GM18868 (cell line): ENCODE results near the gene ATF7IP2.
"Not testable (repeated sequence)": the region's sequence is repeated elsewhere in the genome, so short reads cannot be mapped to it uniquely, and the experiment has no call there.

Source experiments
- ATAC-seq: cut with Tn5 transposase; IDR thresholded peaks from one replicate; pipeline ENCODE4 v1.9.1; 2021; ENCODE audit warnings: mild to moderate bottlenecking, moderate library complexity; ENCODE audit not compliant: unreplicated experiment

The ATF7IP2 gene, protein sequence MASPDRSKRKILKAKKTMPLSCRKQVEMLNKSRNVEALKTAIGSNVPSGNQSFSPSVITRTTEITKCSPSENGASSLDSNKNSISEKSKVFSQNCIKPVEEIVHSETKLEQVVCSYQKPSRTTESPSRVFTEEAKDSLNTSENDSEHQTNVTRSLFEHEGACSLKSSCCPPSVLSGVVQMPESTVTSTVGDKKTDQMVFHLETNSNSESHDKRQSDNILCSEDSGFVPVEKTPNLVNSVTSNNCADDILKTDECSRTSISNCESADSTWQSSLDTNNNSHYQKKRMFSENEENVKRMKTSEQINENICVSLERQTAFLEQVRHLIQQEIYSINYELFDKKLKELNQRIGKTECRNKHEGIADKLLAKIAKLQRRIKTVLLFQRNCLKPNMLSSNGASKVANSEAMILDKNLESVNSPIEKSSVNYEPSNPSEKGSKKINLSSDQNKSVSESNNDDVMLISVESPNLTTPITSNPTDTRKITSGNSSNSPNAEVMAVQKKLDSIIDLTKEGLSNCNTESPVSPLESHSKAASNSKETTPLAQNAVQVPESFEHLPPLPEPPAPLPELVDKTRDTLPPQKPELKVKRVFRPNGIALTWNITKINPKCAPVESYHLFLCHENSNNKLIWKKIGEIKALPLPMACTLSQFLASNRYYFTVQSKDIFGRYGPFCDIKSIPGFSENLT

DNA sequence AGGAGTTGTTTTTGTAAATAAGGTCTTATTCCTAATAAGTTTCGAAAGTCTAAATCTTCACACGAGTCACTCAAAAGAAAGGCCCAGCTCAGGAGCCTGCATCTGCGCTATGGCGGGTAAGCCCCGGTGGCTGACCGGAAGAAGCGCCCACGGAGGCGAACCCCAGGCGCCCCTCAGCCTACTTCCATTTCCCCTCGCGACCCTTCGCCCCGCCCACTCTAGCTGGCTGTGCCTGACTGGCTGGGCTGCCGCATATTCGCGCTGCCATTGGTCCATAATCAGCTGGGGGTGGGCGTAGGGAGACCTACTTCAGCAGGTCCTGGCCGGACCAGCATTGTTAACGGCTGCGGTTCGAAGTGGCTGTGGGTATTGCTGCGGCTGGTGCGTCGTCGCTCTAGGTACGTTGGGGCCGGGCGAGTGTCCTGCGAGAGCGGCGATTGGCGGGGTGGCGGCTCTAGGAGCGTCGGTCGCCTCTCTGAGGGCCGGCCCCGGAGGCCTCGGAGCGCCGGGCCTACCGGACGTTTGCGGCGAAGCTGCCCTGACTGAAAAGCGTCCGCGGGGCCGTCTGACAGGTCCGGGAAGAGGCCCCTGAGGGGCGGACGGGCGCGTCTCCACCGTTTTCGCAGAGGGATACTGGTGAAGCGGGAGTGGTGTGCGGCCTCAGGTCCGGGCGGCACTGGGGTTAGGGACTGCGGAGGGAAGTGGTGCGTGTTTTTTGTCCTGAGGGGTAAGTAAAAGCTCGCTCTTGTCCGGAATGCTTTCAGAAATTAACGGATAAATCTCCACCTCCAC, at the start of gene ATF7IP2:
Gene ATF7IP2, plus strand, starts transcription at position 337 of the 792 bp plus-strand sequence. CDS start 44,560 bp downstream, outside the sequence.
- ATAC-seq = peak; percentile 94

DNA sequence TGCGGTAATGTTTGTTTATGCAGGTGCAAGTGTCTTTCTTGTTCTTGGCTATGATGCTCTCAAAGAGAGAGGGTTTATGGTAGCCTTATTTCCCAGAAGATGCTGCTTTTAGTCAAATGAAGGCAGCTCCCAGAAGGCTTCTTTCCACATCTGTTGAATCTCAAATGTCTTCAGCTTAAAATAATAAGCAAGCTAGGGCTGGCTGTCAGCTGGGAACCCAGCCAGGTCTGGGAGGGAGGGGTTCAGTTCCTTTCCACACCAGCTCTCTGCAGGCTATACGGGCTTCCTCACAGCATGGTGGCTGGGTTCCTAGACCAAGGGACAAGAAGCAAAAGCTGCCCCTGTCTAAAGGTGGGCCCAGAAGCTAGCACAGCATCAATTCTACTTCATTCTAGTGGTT, 47.4 kb upstream of the ATF7IP2 start:
- ATAC-seq = no peak

DNA sequence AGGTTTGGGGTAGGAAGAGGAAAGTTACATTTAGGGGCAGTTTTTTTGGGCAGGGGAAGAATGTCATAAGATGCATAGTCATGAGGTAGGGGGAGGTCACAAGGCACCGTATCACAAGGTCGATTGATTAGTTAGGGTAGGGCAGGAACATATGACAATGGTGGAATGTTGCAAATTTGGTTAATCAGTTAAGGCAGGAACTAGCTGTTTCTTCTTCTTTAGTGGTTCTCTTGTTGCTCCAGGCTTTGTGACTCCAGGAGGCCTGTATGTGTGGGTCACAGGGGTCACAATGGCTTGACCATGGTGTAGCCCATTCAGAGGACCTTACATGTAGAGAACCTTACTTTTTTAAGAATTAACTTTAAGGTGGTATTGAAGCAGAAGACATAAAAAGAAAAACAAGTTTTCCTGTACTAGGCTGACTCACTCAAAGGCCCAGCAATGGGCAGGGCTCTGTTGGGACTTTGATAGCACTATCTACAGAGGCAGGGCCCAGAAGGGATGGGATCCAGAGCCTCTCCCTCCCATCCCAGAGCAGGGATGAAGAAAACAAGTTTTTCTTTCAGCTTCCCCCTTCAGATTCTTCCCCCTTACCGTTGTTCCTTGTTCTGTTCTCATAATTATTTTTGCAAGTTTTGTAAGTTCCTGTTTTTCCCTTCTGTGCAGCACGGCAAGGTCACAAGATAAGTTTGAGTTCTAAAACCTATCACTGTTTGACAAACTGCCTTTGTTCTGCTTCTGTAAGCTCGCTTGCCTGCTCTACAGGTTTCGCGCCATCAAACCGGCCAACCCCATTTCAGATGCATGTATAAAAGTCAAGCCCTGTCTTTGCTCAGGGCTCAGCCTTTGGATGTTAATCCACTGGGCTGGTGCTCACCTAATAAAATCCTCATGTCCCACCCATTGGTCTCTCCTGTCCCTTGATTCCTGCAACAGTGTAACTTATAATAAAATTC, 45.8 kb upstream of the ATF7IP2 start:
- no peak for ATAC-seq

DNA sequence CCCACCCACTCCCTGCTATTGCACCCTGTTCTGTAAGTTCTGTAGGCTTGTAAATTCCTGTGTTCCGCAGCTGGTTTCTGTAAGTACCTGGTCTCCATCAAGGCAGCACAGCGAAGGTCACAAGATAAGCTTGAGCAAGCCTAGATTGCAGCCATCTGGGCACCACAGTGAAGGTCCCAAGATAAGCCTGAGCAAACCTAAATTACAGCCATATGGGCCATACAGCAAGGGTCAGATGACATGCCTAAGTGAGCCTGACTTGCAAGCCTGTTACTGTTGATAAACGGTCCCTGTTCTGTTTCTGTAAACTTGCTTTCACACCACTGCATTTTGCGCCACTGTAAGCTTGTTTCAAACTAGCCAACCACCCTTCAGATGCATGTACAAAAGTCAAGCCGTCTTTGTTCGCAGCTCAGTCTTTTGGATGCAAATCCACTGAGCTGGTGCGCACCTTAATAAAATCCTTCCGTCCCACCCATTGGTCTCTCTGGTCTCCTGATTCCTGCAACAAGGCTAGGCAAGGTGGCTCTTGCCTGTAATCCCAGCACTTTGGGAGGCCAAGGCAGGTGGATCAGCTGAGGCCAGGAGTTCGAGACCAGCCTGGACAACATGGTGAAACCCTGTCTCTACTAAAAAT, 42.6 kb upstream of the ATF7IP2 start:
- no peak for ATAC-seq

DNA sequence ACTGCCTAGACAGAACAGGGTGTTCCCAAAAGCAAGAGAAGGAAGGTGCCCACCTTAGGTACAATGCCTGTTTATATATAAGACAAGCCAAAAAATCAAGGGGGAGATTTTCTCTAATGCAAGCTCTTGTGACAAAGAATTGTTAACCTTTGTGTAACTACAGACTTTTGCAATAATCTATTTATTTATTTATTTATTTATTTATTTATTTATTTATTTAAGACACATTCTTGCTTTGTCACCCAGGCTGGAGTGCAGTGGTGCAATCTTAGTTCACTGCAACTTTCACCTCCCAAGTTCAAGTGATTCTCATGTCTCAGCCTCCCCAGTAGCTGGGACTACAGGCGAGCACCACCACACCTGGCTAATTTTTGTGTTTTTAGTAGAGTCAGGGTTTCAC, 41.2 kb upstream of the ATF7IP2 start:
- not testable (repeated sequence) for ATAC-seq

DNA sequence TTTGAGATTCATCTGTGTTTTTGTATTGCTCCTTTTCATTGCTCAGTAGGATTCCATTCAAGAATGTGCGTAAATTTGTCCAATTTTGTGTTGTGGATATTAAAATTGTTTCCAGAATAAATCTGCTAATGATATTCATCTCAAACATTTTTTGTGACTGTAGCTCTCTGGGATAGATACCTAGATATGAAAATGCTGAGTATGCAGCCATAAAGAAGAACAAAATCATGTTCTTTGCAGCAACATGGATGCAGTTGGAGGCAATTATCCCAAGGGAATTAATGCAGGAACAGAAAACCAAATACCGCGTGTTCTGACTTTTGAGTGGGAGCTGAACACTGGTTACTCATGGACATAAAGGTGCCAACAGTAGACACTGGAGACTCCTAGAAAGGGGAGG, 40.2 kb upstream of the ATF7IP2 start:
- ATAC-seq = no peak

DNA sequence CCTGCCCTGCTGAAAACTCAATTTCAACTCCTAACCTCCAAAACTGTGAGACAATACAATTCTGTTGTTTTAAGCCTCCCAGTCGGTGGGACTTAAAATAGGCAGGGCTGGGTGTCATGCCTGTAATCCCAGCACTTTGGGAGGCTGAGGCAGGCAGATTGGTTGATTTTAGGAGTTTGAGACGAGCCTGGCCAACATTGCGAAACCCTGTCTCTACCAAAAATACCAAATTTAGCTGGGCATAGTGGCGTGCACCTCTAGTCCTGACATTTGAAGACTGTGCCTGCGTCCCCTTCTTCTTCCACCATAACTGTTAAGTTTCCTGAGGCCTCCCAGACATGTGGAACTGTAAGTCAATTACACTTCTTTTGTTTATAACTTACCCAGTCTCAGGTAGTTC, 36.0 kb upstream of the ATF7IP2 start:
- ATAC-seq = no peak

DNA sequence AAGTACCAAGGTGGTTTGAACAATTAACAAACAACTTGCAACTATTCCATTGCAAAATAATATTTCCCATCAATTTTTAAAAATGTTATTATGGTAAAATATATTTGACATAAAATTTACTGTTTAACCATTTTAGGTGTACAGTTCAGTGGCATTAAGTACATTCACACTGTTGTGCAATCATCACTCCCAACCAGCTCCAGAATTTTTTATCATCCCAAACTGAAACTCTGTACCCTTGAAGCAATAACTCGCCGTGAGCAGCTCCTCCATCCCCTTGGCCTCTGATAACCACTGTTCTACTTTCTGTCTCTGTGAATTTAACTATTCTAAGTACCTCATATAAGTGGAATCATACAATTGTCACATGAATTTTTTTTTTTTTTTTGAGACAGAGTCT, 33.6 kb upstream of the ATF7IP2 start:
- ATAC-seq = no peak

DNA sequence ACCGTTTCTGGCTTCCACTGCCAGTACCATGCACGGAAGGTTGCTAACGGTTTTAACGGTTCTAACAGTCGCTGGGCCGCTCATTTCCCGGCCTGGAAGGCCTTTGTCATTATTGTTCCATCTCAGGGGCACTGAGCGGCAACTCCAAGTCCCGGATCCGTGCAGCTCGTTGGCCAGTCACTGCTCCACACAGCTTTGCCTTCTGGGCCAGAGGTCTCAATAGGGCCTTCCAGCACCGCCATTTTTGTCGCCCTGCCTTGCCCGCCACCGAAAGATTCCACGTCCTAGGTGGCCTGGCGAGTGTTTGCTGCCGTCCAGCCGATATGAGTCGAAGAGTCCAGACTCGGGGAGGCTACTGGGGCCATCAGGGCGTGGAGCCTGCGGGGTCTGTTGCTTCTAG, 30.3 kb upstream of the ATF7IP2 start:
- no peak for ATAC-seq

DNA sequence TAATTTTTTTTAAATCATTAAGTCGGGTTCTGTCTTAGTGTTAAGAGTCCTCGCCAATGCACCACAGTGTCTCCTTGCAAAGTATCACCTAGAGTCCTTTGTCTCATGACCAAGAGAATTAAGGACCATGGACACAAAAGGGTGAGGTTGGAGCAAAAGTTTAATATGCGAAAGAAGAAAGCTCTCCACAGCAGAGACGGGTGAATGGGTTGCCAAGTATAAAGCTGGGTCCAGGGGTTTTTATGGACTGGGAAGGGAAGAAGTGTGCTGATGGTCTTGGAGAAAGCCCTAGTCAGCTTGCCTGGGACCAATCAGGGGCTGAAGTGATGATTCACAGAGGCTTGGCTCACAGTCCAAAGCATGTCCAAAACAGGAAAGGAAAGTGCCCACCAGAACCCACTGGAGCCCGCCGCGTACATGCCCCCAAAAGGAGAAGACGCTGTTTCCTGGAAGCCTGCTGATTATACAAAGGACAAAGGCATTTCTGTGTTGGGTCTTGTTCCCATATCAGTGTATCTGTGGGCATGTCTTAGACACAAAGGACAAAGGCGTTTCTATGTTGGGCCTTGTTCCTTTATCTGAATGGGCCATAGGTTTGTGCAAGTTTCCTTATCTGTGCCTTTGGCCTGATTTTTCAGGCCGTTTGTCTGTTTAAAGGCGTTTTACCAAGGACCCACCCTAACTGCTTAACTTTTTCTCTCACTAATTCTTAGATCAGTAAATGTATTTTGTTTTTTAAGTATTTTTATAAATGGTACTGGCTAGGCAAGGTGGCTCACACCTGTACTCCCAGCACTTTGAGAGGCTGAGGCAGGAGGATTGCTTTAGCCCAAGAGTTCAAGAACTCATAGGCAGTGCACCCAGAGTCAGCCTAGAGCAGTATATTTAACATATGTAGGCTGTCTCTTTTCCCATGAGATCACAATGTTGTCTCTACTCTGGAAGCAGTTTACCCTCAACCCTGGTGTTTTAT, 28.7 kb upstream of the ATF7IP2 start:
- no peak for ATAC-seq

DNA sequence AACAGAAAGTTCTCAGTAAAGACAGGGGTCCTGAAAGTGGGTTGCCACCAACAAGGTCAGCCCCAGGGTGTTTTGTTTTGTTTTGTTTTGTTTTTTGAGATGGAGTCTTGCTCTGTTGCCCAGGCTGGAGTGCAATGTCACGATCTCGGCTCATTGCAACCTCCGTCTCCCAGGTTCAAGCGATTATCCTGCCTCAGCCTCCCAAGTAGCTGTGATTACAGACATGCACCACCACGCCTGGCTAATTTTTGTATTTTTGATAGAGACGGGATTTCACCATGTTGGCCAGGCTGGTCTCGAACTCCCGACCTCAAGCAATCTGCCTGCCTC, 24.1 kb upstream of the ATF7IP2 start:
- not testable (repeated sequence) for ATAC-seq

DNA sequence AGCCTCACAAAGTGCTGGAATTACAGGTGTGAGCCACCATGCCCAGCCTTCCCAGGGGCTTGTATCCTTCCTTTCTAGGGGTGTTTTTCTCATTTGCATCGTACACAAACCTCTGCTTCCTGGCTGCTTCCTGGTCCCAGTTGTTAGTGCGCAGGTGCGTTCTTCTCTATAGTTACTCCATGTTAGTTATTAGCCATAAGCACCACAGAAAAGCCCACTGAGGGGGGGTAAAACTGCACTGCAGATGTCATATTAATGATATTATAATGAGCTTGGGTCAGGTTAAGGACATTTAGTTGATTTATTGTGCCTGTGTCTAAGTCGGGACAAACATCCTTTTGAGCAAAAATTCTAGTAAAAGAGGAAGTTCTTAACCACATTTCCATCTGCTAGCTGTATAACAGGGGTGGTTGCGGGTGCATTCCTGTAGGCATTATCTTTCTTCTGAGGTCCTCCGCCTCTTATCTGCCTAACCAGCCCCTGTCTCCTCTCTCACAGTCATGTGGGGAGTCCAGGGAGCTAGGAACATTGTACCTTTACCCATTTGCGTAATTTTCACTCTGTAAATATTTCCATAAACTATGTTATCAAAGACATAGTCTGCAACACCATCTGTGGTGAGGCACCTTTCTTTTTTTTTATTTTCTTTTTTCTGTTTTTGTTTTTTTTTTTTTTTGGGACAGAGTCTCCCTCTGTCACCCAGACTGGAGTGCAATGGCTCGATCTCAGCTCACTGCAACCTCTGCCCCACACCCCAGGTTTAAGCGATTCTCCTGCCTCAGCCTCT, 23.6 kb upstream of the ATF7IP2 start:
- ATAC-seq = no peak

DNA sequence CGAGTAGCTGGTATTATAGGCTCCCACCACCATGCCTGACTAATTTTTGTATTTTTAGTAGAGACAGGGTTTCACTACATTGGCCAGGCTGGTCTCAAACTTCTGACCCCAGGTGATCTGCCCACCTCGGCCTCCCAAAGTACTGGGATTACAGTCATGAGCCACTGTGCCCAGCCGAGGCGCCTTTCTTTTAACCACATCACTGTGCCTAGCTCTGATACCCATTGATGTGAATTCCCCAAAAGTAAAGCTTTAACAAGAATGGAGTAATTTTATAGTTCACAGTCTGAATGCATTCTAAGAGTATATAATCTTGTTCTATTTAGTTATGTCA, 23.0 kb upstream of the ATF7IP2 start:
- not testable (repeated sequence) for ATAC-seq

DNA sequence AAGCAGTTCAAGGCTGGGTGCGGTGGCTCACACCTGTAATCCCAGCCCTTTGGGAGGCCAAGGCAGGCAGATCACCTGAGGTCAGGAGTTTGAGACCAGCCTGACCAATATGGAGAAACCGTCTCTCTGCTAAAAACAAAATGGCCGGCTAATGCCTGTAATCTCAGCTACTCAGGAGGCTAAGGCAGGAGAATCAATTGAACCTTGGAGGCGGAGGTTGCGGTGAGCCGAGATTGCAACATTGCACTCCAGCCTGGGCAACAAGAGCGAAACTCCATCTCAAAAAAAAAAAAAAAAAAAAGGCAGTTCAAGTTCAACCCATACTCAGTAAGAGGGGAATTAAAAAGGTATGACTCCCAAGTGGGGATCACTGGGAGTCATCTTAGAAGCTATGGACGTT, 19.2 kb upstream of the ATF7IP2 start:
- not testable (repeated sequence) for ATAC-seq

DNA sequence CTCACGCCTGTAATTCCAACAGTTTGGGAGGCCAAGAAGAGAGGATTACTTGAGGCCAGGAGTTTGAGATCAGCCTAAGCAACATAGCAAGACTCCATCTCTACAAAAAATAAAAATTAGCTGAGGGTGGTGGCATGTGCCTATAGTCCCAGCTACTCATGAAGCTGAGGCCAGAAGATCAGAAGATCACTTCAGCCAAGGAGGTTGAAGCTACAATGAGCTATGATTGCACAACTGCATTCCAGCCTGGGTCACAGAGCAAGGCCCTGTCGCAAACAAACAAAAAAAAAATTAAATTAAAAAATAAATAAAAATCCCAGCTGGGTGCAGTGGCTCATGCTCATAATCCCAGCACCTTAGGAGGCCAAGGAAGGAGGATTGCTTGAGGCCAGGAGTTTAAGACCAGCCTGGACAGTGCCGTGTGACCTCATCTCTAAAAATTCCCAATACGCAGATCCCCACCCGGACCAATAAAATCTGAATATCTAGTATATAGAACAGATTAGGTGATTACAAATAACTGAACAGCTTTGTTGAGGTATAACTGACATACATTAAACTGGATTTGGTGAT, 18.2 kb upstream of the ATF7IP2 start:
- ATAC-seq = no peak

DNA sequence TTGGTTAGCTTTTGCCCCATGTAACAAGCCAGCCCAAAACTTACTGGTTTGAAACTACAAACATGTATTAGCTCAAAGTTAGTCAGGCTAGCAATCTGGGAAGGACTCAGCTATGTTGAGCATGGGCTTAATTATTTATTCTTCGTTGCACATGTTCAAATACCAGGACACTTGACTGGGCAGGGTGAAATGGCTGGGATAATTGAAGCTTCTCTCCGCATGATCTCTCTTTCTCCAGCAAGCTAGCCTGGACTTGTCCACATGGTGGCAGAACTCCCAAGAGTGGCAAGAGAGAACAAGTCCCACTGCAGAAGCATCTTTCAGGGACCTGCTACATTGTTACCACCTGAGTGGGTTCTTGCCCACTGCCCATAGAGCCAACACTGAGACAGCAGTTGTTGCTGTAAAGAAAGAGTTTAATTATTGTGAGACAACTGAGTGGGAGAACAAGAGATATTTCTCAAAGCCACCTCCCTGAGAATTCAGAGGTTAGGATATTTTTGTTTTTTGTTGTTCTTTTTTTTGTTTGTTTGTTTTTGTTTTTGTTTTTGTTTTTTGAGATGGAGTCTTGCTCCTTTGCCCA, 16.8 kb upstream of the ATF7IP2 start:
- no peak for ATAC-seq

DNA sequence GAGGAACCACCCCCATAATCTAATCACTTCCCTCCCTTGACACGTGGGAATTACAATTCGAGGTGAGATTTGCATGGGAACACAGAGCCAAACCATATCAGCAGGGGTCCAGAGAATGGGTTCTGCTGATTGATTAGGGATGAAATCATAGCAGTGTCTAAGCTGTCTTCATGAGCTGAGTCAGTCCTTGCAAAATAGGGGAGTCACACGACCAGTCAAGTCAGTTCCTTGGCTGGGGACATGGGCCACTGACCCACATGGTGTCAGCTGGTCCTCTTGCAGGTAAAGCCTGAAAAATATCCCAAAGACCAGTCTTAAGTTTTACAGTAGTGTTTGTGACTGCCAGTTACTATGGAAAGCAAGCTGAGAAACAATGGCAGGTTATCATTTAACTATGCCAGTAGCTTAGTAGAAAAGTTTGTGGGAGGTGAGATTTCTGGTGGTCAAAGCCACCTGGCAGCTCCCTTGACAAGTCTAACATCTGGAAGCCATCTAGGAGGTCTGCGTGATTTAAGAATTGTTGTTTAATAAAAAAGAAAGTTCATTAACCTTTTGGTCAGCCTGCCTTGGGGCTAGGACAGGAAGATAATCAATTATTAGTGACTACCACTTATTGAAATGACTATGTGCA, 15.7 kb upstream of the ATF7IP2 start:
- no peak for ATAC-seq
